D341Med (cell line): ENCODE measurements around the gene STK35.

Experiments used
- DNase-seq: peaks from one replicate; pipeline ENCODE4 v3.0.0; 2012; ENCODE audit warnings: low spot score

Gene STK35

DNA sequence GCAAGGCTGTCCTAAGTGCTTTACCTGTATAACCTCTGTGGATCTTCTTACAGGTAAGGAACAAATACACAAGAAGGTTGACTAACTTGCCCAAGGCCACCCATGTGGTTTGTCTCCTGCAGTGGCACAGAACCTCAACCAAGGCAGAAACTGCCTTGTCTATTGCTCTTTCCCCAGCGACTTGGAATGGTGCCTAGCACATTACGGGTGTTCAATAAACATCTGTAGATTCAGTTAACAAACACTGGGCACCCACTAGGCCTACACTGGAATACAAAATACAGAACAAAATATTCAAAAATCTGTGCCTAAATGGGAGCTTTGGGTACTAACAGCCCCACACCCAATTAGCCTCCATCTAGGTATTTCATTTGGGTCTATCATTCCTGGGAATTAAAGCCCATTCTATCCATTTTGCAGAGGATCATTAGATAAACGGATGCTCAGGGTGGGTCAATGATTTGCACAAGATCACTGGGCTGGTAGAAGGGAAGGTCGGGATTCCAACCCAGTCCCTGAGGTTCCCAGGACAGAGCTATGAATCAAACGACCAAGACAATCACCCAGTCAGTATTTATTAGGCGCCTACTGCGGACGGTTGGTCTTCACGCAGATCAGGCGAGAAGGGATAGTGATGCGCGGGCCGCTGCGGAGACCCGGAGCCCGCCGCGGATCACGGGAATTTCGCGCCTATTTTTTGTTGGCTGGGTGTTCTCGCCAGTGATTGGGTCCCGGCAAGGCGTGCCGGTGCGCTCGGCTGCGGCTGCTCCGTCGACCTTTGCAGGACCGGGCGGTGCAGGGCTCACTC is at the start of gene STK35:
STK35 (plus strand) TSS at position 771 of the 808 bp plus-strand sequence. CDS start 55 bp downstream, outside the sequence.
- DNase-seq: peak; percentile 87

DNA sequence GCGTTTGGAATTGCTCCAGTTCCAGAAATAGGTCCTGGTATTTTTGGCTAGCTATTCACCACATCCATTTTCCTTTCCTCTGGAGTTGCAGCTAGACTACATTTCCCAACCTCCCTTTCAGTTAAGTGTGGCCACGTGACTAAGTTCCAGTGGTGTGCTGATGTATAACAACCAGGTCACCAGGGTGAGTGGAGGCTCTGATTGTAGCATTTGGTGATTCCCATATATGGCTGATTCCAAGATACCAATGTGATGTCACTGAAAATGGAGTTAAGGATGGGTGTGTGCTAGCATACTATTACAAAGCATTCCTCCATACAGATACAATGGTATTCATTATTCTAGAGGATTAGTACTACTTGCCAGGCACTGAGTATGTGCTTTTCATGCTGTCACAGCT is 49.7 kb upstream of the STK35 start:
- DNase-seq: no peak

DNA sequence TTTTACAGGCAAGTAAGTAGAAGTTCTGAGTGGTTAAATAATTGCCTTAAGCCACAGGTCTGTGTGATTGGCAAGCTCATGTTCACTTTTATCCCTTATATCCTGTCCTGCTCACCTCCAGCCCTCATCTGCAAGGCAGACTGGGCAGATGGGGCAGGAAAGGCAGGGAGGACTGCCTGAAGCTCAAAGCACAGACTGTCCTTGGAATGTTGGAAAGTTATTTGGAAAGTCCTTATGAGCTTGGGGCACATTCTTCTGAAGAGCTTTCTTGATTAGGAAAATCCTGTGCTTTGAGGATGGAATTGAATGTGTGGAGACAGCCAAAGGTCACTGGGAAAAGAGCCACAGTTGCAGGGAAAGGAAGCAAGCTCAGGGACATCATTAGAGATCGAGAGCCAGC is 48.9 kb upstream of the STK35 start:
- no peak for DNase-seq

DNA sequence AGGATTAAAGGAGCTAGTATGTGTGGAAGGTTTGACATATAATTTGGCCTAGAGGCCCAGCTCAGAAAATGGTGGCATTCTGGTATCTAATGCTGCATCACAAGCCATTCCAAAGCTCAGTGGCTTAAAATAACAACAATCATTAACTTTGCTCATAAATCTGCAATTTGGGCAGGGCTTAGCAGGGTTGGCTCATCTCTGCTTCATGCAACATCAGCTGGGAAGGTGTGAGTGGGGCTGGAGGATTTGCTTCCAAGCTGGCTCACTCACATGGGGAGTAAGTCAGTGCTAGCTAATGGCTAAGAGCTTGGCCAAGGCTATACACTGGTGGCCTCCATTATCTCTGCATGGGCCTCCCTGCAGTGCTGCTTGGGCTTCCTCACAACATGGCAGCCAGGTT is 48.0 kb upstream of the STK35 start:
- DNase-seq: no peak

DNA sequence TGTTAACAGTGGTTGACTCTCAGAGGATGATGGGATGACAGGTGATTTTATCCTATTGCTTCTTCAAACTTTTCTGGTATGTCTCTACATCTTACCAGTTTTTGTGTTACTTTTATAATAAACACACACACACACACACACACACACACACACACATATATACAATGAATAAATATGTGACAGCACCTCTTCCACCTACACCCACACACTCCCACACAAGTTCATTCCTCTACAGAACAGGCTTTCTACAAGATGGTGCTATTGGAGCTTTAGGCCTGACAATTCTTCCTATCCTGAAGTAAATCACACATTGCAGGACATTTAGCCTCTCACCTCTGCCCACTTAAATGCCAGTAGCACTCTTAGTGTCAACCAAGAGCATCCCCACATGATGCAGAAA is 46.7 kb upstream of the STK35 start:
- no peak for DNase-seq

DNA sequence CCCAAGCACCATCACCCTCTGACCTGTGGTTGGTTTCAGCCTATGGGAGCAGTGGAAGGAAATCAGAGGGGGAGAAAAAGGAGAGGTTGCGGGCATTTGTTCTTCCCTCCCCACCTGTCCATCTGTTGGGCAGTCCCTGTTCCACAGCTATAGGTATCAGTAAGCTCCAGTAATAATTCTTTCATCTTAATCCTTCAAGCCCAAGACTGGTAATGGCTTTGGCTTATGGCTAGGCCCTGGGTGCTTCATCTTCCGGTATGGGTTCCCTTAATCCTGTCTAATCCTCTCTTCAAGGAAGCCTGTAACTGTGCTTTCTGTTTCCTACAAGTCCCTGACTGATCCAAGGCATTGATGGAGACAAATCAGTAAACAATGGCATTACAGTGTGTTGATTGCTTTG is 42.2 kb upstream of the STK35 start:
- DNase-seq: peak; percentile 65

DNA sequence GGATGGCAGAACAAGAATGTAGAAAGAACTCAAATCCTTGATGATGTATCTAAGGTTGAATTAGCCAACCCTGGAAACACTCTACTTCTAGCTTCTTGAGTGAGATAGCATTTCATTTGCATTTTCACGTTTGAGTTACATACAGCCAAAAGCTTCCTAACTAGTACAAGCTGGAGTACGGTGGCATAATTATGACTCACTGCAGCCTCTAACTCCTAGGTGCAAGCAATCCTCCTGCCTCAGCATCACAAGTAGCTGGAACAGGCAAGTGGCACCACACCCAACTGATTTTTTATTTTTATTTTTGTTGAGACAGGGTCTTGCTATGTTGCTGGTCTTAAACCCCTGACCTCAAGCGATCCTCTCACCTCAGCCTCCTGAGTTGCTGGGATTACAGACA is 36.5 kb upstream of the STK35 start:
- no peak for DNase-seq

DNA sequence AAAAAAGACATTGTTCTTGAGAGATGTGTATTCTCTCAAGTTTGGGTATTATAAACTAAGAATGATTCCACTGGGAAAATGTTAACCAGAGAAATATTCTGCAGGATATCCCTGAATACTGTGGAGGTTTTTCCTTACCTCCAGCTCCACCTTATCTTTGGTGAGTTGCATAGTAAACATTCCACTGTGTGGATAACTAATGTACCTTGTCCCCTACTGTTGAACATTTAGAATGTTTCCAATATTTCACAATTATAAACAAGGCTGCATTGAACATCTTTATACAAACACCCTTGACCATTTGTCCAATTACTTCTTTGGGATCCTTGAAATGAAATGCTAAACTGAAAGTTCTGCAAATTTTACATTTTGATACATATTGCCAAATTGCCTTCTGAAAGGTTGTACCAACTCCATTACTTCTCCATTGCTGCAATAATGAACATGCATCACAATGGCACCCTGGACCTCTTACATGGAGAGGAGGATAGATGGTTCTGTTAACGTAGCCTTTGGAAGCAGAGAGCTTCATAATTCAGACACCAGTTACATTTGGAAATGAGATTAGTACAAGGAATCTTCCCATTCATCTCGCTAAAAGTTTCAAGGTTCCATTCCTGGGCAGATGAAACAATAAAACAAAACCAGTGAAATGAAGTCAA is 35.0 kb upstream of the STK35 start:
- DNase-seq: no peak

DNA sequence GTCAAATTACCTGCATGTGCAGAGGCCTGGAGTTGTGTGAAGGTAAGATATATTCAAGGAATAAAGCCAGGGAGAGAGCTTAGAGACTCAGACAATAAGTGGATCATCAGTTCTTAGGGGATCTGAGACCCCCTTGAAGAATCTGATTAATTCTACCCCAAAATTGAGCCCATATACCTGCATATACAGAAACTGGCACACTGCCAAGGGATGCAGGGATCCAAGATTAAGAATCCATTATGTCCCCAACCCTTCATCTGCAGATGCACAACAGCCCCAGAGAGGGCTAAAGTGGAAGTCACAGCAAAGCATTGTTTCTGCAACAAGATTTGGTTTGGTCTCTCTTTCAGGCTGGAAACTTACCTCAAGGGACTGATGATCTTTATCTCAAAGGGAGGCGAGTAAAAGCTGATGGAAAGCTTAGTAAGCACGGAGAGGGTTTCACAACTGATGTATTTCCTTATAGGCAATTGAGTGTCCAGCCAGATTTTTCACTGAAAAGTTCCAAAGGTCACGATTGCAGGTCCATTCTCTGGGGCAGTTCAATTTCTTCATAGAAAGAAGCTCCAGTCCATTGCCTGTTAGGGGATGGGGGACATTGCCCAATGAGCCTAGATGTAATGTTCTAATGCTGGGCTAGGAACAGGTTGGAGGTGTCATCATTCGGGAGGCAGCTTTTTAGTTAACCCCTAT is 20.9 kb upstream of the STK35 start:
- no peak for DNase-seq

DNA sequence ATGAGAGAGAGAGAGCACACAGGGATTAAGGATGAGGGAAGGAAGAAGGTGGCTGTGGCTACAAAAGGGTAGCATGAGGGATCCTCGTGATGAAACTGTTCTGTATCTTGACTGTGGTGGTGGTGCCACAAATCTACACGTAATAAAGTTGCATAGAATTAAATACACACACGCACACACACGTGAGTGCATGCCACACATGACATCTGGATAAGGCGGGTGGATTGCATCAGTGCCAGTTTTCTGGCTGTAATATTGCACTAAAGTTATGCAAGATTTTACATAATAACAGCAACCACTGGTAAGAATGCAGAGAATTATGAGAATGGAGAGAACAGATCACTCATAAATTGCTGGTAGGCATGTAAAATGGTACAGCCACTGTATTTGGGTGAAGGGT is 16.9 kb upstream of the STK35 start:
- DNase-seq: no peak

DNA sequence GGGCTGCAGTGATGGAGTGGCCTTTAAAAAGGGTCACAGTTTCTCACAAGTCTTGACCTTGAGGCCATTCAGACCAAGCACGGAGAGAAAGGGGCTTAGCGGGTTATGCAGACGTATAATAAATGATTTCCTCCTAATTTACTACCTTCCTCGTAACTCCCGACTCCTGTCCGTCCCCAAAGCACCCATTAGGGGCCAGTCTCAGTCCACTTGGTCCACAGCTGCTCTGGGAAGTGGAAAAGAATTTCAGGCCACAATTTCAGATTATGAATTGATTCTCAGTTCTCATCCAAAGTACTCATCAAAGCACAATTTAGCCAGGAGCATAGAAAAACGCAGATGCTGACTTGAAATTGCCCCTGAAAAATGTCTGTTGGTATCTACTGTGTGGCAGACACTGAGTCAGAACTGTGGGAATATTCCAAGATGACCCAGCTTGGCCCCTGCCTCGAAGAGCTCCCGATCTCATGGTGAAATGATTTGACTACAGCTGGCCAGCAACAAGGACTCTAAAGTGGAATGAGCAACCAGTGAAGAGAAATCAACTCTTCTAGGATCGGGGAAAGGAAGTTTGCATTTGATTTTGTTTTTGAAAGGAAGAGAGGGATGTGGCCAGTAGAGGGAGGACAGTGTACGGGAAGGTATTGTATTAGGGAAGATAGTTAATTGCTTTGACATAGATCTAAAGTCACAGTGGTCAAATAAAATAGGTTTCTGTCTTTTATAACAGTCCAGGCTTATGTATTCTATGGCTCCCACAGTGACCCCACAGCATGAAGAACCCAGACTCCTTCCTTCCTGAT is 15.2 kb upstream of the STK35 start:
- no peak for DNase-seq

DNA sequence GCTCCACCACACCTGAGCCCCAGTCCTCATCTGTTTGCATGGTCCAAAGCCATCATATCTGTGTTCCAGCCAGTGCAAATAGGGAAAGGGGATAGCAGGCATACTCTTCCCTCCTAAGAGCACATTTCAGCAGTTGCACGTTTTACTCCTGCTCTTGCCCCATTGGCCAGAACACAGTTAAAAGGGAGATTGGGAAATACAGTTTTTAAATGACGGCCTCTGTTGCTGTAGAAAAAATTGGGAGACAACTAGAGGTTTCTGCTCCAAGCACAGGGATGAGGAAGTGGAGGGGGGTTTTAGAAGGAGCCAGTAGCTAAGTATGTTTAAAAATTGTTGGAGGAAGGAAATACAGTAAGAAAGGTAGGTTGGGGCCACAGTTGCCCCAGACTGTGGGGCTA is 14.6 kb upstream of the STK35 start:
- no peak for DNase-seq

DNA sequence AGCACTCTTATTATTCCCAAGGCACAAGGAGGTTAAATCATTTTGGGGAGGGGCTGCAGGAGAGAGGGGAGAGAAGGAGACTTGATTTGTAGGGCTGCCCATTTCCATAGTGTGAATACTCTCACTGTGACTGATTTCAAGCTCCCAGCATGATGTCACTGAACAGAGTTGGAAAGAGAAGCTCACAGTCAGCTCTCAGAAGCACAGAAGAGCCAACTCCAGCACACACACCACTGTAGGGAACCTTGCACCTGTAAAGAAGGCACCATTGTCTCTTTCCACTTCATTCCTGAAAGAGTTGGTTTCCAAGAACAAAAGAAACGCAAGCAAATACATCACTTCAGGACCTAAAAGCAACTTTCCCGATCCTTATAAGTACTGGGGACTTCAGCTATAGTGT is 12.7 kb upstream of the STK35 start:
- no peak for DNase-seq

DNA sequence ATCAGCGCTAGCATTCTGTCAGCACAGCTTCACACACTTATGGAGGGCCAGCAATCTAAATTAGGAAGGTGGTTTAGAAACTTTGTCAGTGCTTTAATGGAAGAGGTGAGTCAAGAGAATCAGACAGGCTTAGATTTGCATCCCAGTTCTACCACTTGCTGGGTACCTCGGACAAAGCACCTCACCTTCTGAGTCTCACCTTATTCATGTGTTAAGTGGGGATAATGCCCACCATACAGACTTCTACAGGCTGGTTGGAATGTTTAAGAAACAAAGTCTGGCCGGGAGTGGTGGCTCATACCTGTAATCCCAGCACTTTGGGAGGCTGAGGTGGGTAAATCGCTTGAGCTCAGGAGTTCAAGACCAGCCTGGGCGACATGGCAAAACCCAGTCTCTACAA is 12.2 kb upstream of the STK35 start:
- DNase-seq: no peak

DNA sequence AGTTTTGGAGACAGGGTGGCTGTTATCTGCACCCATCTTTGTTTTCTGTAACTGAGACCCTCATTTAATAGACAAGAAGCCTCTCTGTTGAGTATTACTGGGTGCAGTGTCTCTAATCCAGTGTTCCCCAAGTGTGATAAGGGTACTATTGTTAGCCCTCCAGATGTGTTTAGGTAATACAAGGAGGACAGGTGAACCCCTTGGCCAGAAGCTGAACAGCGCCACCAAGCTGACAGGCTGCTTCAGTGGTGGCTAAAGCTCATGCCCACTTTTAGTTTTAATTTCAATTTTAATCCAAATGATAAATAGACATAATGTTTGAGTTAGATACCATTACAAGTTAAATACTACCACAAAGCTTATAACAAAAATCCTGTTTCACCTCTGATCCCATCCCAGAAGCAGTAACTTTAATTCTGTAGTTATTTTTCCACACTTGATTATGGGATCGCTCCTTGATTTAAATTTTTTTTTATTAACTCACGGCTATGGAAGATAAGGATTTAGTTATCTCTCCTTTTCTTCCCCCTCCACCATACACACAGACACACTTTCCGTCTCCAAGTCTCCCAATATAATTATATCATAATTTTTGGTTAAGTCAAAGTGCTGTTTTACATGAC is 8.4 kb upstream of the STK35 start:
- peak; percentile 57 for DNase-seq

DNA sequence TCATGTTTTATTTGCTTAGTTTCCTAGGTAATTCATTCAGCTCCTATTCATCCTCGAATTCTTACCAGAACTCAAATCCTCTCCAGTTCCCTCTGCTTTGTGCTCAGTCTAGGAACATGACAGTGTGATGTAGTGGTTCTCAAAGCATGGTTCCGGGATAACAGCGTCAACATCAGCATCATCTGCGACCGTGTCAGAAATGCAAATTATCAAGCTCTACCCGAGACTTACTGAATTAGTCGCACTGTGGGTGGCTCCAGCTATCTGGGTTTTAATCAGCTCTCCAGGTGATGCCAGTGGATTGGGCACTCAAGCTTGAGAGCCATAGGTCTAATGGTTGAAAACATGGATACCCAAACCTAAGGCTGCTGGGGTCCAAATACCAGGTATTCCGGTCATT is 7.7 kb upstream of the STK35 start:
- DNase-seq: no peak

DNA sequence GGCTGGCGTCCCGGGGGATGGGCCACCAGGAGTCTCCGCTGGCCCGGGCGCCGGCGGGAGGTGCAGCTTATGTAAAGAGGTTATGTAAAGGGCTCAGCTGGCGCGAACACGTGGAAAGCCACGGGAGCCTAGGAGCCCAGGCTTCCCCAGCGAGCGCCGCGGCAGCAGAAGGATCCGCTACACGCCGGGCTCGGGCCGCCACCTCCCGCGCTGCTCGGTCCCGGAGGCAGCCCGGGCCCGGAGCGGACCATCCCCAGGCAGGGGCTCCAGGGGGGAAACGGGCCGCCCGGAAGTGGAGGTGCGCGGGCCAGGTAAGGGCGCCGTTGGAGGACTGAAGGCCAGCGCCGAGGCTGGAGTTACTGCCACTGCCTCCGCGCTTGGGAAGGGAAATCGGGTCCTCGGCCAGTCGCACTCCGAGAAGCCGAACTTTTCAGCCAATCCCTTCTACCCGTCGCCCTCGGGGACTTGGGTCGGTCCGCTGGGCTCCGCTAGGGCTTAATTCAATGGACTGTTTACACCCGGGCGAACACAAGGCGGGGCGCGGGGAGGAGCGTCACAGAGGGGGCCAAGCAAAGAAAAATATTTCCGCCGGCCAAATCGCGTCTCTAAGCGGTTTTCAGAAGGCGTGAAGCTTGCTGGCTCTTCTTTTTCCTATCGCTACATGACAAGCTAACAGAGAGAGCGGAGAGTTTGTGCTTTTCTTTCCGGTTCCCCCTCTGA is 398 bp downstream of the STK35 start:
- peak; percentile 91 for DNase-seq

DNA sequence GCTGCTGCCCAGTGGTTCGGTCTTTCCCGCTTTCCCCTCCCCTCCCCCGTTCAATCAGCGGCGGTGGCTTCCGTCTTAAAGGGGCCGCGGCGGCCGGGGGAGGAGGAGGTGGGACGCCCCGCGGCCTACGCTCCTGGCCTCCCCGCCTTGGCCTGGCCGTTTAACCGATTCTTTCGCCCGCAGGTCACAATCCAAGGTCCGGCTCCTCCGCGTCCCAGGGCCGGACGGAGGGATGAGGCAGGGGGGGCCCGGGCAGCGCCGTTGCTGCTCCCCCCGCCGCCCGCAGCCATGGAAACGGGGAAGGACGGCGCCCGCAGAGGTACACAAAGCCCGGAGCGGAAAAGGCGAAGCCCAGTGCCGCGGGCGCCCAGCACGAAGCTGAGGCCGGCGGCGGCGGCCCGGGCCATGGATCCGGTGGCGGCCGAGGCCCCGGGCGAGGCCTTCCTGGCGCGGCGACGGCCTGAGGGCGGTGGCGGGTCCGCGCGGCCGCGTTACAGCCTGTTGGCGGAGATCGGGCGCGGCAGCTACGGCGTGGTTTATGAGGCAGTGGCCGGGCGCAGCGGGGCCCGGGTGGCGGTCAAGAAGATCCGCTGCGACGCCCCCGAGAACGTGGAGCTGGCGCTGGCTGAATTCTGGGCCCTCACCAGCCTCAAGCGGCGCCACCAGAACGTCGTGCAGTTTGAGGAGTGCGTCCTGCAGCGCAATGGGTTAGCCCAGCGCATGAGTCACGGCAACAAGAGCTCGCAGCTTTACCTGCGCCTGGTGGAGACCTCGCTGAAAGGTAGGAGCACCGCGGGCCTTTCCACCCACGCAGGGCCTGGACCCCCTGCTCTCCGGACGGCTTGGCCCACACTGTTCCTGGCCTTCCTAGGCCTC is 1.2 kb downstream of the STK35 start:
- DNase-seq: peak; percentile 94

DNA sequence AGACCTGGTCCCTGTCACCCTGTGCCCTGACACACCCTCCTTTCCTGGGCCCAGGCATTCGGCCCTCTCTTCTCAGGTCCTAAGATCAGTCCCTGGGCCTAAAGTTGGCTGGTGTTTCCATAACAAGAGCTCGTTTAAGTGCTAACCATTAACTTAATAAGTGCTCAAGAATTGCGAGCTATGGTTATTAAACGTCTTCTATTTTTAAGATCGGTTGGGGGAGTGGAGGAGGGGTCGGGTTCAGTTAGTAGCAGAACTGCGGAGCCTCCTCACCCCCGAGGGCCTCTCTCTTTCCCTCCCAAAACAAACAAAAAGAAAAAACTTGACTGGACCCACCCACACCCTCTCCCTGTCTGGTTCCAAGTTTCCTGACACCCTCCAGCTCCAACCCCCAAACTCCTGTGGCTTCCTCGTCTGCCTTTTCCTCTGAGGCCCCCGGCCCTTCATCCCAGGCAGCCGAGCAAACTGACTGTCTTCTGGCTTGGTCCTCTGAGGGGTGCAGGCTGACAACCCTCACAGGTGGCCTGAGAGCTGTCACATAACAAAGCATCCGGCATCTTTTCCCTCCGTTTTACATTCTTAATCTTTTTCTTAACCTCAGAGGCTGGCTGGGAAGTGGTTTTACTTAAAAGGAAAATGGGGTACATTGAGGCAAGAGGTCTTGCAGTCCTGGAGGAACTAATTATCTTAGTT is 2.0 kb downstream of the STK35 start:
- DNase-seq: no peak

DNA sequence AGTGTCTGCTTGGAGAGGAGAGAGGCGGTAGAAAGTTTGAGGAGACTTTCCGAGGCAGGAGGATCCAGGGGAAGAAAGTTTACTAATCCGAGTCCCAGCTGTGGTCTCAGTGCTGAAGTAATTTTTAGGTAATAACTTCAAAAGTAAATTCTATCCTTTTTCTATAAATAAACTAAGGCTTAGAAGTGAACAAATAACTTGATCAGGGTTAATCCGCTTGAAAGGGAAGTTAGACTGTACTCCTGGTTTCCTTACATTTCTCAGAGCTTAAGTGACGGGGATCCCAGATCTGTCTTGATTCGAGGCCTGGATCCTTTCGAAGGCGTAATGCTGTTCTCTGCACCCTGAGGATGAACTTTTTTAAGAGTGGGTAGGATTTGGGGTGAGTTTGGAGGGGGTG is 2.6 kb downstream of the STK35 start:
- no peak for DNase-seq
